GM12872 (cell line): ENCODE data around the gene DCUN1D4.

ENCODE experiments used
- TF ChIP-seq, protein P1 (sequence below): IDR thresholded peaks from 3 replicates; pipeline ENCODE4 v1.5.1; 2011; ENCODE audit warnings: low read depth, mild to moderate bottlenecking, low read length, moderate library complexity; ENCODE audit not compliant: insufficient read depth

The DCUN1D4 gene

DNA sequence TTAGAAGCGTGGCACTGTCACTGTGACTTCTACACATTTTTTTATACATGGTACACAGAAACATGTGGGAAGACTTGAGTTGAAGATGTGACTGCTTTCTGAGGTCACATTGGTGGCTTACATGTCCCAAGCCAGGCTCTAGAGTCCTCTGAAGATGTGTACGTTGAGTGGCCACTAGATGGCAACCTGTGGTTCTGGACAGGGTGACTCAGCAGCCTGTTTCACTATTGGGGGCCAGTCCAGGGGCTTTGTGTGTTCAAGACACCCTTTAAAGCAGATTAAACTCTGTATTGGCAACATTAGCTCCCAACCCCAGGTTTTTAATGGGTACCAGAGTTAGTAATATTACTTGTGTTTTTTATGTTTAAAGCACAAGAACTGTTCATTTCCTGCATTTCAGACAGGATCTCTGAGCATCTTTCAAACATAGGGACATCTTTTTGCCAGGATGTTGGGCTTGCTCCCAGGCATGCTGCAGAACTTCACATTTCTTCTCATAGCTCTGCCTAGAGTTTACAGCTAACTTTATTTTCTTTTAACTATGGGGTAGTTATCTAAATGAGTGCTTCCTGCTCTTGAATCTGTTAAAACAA lies 53.0 kb downstream of the DCUN1D4 start:
- TF ChIP-seq, protein P1, sequence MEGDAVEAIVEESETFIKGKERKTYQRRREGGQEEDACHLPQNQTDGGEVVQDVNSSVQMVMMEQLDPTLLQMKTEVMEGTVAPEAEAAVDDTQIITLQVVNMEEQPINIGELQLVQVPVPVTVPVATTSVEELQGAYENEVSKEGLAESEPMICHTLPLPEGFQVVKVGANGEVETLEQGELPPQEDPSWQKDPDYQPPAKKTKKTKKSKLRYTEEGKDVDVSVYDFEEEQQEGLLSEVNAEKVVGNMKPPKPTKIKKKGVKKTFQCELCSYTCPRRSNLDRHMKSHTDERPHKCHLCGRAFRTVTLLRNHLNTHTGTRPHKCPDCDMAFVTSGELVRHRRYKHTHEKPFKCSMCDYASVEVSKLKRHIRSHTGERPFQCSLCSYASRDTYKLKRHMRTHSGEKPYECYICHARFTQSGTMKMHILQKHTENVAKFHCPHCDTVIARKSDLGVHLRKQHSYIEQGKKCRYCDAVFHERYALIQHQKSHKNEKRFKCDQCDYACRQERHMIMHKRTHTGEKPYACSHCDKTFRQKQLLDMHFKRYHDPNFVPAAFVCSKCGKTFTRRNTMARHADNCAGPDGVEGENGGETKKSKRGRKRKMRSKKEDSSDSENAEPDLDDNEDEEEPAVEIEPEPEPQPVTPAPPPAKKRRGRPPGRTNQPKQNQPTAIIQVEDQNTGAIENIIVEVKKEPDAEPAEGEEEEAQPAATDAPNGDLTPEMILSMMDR, result peak; percentile 91

DNA sequence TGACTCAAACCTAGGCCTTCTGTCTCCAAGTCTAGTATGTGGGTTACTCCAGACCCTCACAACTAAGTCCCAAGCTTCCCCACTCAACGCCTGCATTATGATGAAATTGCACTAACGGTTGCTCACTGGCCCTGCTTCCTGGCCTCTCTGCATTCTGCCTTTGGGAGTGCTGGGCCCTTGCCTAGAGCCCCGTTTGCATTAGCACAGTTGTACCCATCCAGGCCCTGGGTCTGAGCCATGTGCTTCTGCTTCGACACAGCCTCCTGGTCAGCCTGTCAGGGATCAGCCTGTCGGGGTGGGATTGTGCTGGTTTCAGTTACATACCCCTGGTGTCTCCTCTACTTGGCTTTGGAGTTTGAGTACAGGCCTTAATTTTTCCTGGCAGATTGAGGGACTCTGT lies 58.4 kb downstream of the DCUN1D4 start:
- TF ChIP-seq, protein P1, result no peak

DNA sequence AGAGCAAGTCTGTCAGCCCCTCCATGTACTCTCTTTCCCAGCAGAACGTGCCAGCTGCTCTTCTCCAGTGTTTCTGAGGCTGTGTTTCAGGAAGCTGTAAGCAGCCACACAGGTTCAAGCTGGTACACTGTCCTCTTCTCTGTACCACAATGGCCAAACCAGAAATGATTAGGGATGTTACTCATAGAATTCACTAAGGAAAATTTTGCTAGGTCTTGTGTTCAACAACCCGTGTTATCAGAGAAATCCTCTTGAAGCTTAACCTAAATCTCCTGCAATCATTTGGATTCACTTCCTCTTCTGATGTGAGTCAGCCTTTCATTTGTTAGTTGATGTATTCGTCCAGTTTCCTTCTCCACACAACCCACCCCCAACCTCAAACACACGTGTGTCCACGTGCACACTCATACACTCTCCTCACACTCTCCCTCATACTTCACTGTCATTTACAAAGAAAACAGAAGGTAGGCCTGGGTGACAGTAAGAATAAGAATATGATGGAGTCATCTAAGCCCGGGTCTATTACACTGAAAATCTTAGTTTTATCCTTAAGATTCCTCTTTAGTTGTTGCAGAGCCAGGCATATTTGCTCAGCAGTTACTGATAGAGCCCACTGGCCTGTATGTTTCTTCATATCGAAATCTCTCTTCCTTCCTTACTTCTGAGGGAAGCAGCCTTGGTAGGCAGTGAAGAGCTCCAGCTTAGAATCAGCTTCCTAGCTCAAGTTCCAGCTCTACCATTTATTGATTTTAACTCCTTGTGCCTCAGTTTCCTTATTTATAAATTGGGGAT lies 63.4 kb downstream of the DCUN1D4 start:
- TF ChIP-seq, protein P1, result no peak

DNA sequence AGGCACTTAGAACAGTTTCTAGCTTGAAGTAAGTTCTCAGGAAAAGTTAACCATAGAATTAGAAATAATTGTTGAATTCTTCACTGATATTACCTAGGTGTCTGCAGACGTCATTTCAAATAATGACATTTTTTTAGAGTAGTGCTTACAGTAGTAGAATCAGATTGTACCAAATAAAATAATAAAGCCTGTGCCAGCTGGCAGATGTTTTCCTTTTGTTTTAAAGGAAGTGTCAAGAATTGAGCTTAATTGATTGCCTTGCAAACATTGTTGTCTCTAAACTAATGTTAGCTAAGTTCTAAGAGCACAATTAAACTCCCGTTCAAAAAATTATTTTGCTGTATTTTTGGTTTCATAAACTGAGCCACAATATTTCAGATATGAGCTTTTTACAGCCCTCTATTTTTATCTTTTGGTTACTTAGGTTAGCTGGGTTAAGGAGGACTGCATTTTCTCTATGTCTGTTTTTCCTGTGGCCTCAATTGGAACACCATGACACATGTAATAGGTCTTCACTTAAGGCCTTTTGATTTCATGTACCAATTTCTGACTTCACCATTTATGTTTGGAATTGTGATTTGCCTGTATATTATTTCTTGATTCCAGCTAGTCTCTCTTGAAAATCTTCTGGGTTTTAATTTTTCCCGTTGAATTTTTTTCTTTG lies 64.2 kb downstream of the DCUN1D4 start:
- TF ChIP-seq, protein P1, result no peak

DNA sequence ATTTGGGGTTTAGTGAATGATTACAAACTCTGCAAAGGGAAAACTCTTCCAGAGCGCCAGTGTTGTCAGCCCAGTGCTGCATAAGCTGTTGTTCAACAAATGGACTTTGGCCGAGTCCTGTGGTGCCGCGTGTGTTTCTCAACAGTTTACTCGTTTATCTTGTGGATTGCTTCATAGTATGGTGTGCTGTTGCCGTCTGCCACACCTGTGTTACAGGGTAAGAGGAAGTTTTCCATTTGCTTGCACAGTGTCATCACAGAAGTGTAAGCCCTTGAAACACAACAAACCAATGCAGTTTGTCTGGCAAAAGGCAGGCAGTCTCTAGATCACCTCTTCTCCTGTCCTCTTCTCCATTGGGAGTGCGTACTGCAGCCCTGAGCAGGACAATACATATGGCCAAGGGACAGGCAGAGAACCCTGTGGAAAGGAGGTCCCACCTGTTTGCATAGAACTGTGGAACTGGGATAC lies 66.3 kb downstream of the DCUN1D4 start:
- TF ChIP-seq, protein P1, result no peak

DNA sequence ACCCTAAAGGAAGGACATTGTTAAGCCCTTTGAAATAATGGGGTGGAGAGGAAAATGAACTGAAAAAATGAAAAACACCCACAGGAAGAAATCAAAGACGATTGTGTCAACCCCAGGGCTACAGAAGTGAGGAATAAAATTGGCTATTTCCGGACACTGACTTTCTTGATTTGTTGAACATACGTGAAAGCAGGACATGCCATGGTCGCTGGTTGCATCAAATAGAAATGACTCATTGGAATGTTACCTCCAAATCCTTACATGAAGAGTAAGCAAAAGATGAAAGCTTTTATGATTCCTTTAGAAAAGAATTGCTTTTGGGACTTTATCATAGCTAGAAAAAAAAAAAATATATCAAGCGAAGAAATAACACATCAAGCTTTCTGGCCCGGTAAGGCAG lies 75.3 kb downstream of the DCUN1D4 start:
- TF ChIP-seq, protein P1, result no peak

DNA sequence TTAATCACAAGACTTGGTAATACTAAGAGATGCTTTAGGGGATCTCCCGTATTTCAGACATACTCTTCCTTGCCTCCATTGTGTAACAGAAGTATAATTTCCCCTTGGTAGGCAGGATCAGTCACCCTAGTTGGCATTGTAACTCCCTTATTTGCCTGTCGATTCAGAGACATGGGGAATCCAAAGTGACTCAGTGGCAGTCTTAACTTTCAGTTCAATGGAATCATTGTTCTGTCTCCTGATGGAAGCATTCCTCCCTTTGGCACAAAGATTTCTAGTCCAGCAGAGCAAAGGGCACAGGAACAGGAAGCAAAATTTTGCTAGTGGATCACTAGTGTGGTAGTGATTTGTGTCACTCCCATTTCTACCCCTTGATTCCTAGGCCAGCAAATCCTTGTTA lies 80.4 kb downstream of the DCUN1D4 start:
- TF ChIP-seq, protein P1, result no peak
